Heart right ventricle (tissue), 16 donors: Measurements from ENCODE around the gene SPA17. TPM values are rescaled to one million over a fixed set of nuclear protein-coding genes. Genes with fewer than 3 reads are reported as not detected.

Experiments
- ATAC-seq, 8 donors: fragments of 200-7000 bp; cut with Tn5 transposase; one replicate each; pipeline ENCODE4 v1.9.1; 2020; ENCODE audit warnings: mild to moderate bottlenecking in 8 of 8, moderate library complexity in 8 of 8, moderate number of reproducible peaks in 1 of 8
- DNase-seq, 2 donors: peaks; one replicate each; pipeline ENCODE4 v3.0.0-alpha.2; 2020
- H3K27ac ChIP-seq, 10 donors: fragments of 200-600 bp; sonication (generic) in 2 of 10; one replicate each; pipeline versions ENCODE4 v1.5.0 to v1.8.0; 2020 to 2022; ENCODE audit warnings: mild to moderate bottlenecking in 3 of 10
- H3K27me3 ChIP-seq, 7 donors: fragments of 200-600 bp; one replicate each; pipeline ENCODE4 v1.8.0; 2021 to 2022; ENCODE audit warnings: mild to moderate bottlenecking in 2 of 7
- H3K36me3 ChIP-seq, 9 donors: fragments of 200-600 bp; sonication (generic) in 1 of 9; one replicate each; pipeline versions ENCODE4 v1.5.0 to v1.8.0; 2020 to 2022; ENCODE audit warnings: mild to moderate bottlenecking in 2 of 9
- H3K4me1 ChIP-seq, 9 donors: fragments of 200-600 bp; sonication (generic) in 1 of 9; one replicate each; pipeline versions ENCODE4 v1.5.0 to v1.8.0; 2020 to 2022; ENCODE audit warnings: mild to moderate bottlenecking in 4 of 9
- H3K4me3 ChIP-seq, 10 donors: fragments of 200-600 bp; sonication (generic) in 2 of 10; one replicate each; pipeline versions ENCODE4 v1.5.0 to v1.8.0; 2020 to 2022; ENCODE audit warnings: mild to moderate bottlenecking in 7 of 10, moderate library complexity in 2 of 10
- H3K9me3 ChIP-seq, 11 donors: fragments of 200-600 bp in 10 of 11; sonication (generic) in 2 of 11; one replicate each; pipeline versions ENCODE4 v1.5.0 to v1.8.0; 2013 to 2022; ENCODE audit warnings: mild to moderate bottlenecking in 2 of 11, control low read depth in 1 of 11, moderate library complexity in 1 of 11
- WGBS, 2 donors: extraction: QIAGEN DNeasy Blood & Tissue Kit; methylation state at CpG; one replicate each; pipeline ENCODE4 v1.1.7; 2013; ENCODE audit warnings: inconsistent platforms in 1 of 2; 5-methylcytosine and 5-hydroxymethylcytosine counted together
- intact Hi-C, 10 donors: fragments of 100-400 bp; cut with DNase I; formaldehyde crosslinking; loops; one replicate each; pipeline versions ENCODE4 v1.11.1 to v1.14.2; 2022
- polyA plus RNA-seq, 2 donors: library from polyadenylated mRNA; stranded (reverse); fragments of 200-250 nt; gene quantifications; one replicate each; pipeline ENCODE4 v1.2.3, GENCODE V29; 2013
- total RNA-seq, 10 donors: library from RNA; stranded (reverse); fragmentation: NEBNext Ultra II Directional in 3 of 10; extraction: Animal tissue kit (Norgen Biotek cat#: 25700) in 3 of 10; gene quantifications; one replicate each; pipeline versions ENCODE4 v1.2.1 to v1.2.4, GENCODE V29; 2021 to 2023
- TF ChIP-seq, protein P1 (sequence below), 9 donors: fragments of 200-600 bp; sonication (generic) in 2 of 9; IDR thresholded peaks; one replicate each; pipeline versions ENCODE4 v1.5.0 to v1.8.0; 2021 to 2022; ENCODE audit warnings: antibody characterized with exemption in 9 of 9, mild to moderate bottlenecking in 5 of 9, moderate library complexity in 1 of 9
- donor health status: Arrhythmogenic right ventricular cardiomyopathy.
- donor health status: ischemic (EF 13 %, LVEDD 7.1; RV severe dilation, severe dysfunction).
- donor health status: healthy with polysubstance abuse.
- donor health status: DM: no; HTN: yes; CAD: no.
- donor health status: DM: no; HTN: no; CAD: no.
- donor health status: ischemic (EF 25% LVEDD 6.9; RV normal size, moderate dysfunction).
- donor health status: ischemic (EF 25% LVEDD 5.7; RV mildly dilated, moderate dysfunction).
- donor health status: healthy.
- donor health status: DM: yes; HTN: yes; CAD: no.
- donor health status: Ischemic cardiomyopathy.
- donor health status: ischemic (EF 35%, LVEDD 5.7; RV mildly dilated, moderate dysfunction).
- donor health status: nonischemic (EF 11% LVEDD 7.7; RV severe dilation, severe dysfunction).
- donor health status: DM: yes; HTN: yes; CAD: no.
- donor health status: PGD.
- donor health status: ischemic (EF 29% LVEDD 5.4; RV normal size, mild dysfunction).
- donor health status: nonischemic (EF 23%, LVEDD 6.1; RV moderate dilation, normal function).

SPA17 gene
- total and polyA plus RNA-seq, 12 donors: 0.62 to 4.9 (median 2.3) TPM

DNA sequence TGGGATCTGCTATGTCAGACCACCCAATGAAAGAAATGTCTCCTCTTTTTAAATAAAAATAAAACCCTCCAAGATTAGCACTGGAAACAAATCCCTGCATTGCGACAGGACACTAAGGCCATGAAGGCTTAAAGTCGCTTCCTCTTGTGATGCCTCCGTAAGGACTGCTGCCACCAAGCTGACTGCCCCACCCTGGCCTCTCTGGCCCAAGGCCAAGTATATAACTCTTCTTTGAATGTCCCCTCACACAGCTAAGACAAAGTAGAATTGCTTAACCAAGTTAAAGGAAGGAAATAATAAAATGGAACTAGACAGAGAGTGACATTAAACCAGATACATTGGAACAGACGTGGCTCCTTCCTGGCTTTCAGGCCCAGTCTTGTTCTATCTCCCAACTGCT lies 58.5 kb downstream of the SPA17 start:
- H3K4me3 ChIP-seq: no peak overlapping the region
- TF ChIP-seq, protein P1, sequence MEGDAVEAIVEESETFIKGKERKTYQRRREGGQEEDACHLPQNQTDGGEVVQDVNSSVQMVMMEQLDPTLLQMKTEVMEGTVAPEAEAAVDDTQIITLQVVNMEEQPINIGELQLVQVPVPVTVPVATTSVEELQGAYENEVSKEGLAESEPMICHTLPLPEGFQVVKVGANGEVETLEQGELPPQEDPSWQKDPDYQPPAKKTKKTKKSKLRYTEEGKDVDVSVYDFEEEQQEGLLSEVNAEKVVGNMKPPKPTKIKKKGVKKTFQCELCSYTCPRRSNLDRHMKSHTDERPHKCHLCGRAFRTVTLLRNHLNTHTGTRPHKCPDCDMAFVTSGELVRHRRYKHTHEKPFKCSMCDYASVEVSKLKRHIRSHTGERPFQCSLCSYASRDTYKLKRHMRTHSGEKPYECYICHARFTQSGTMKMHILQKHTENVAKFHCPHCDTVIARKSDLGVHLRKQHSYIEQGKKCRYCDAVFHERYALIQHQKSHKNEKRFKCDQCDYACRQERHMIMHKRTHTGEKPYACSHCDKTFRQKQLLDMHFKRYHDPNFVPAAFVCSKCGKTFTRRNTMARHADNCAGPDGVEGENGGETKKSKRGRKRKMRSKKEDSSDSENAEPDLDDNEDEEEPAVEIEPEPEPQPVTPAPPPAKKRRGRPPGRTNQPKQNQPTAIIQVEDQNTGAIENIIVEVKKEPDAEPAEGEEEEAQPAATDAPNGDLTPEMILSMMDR (IDR thresholded peaks at IDR 0.05): no peak
- no peak for DNase-seq
- 85 to 94% methylated on average over 4 of the region's 4 CpGs for WGBS, 2 donors
- H3K36me3 ChIP-seq: no peaks in the 10 kb centered on the region
- intact Hi-C loops: no loop called here
- peak in 2 of 8 donors; percentile 53 to 62 for ATAC-seq
- peaks cover 0 to 24% (median 0%) of the 10 kb centered on the region in 9 donors for H3K4me1 ChIP-seq
- peak overlapping the region in 1 of 10 donors; percentile 11 for H3K27ac ChIP-seq
- H3K27me3 ChIP-seq: peaks cover 0 to 4% (median 0%) of the 10 kb centered on the region in 7 donors
- no peaks in the 10 kb centered on the region for H3K9me3 ChIP-seq

DNA sequence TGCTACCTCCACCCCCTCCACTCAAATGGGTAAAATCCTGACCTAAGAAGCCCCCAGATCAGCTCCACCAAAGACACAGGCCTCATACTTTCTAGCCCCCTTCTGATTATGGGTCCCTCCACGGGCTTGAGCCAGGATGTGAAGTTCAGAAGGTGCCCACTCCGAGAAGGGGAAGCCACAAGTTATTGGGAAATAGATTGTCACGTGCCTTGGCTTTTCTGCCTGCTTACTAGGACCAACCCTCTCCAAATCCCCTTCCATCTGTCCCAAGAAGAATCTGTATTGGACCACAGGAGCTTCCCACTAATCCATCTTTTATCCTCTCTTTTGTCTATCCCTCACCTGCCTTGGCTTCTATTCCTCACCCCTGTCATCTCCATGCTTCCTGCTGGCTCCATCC lies 63.0 kb downstream of the SPA17 start:
- WGBS, 2 donors: 74 to 84% methylated on average over 3 of the region's 3 CpGs
- DNase-seq (no peak), ATAC-seq (no peak)
- Histone ChIP-seq H3K4me1 (peaks cover 0 to 46% (median 19%) of the 10 kb centered on the region in 9 donors), H3K27me3 (peaks cover 0 to 24% (median 12%) of the 10 kb centered on the region in 7 donors), H3K27ac (no peak overlapping the region), H3K4me3 (no peak overlapping the region), H3K36me3 (no peaks in the 10 kb centered on the region), H3K9me3 (no peaks in the 10 kb centered on the region)
- intact Hi-C loops: no loop called here
- TF ChIP-seq, protein P1 (IDR thresholded peaks at IDR 0.05): no peak

DNA sequence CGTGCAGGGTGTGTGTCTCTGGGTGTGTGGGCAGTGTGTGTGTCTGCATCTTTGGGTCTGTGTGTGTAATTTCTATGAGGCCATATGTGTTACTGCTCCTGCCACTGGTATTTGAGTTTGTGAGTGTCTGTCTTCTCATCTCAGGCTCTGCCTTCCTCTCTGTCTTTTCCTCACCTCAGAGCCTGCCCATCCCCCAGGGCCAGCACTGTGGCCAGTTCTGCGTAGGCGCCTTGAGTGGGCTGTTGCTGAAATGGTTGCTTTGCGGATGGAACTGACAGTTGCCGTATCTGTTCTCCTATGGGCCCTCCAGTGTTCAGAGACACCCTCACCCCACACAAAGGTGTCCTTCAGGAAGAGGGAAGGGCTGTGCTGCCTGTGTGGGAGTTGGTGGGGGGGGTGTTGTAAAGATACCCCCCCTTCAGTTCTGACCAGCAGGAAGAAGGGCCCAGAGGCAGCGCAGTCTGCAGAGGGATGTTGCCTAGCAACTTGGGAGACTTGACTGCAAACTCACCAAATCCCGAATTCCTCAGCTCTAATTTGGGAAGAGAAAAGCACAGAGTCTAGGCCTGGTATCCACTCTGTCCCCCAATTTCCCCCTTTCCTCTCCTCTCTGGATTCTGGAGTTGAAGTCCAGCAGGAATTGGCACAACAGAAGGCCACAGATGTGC lies 64.1 kb downstream of the SPA17 start:
- peaks cover 0 to 37% (median 19%) of the 10 kb centered on the region in 9 donors for H3K4me1 ChIP-seq
- no peak overlapping the region for H3K27ac ChIP-seq
- intact Hi-C loops: no loop called here
- 69 to 73% methylated on average over 7 of the region's 7 CpGs for WGBS, 2 donors
- TF ChIP-seq, protein P1 (IDR thresholded peaks at IDR 0.05): no peak
- no peaks in the 10 kb centered on the region for H3K36me3 ChIP-seq
- no peak for DNase-seq
- no peak overlapping the region for H3K4me3 ChIP-seq
- H3K9me3 ChIP-seq: no peaks in the 10 kb centered on the region
- peaks cover 0 to 26% (median 17%) of the 10 kb centered on the region in 7 donors for H3K27me3 ChIP-seq
- ATAC-seq: no peak

DNA sequence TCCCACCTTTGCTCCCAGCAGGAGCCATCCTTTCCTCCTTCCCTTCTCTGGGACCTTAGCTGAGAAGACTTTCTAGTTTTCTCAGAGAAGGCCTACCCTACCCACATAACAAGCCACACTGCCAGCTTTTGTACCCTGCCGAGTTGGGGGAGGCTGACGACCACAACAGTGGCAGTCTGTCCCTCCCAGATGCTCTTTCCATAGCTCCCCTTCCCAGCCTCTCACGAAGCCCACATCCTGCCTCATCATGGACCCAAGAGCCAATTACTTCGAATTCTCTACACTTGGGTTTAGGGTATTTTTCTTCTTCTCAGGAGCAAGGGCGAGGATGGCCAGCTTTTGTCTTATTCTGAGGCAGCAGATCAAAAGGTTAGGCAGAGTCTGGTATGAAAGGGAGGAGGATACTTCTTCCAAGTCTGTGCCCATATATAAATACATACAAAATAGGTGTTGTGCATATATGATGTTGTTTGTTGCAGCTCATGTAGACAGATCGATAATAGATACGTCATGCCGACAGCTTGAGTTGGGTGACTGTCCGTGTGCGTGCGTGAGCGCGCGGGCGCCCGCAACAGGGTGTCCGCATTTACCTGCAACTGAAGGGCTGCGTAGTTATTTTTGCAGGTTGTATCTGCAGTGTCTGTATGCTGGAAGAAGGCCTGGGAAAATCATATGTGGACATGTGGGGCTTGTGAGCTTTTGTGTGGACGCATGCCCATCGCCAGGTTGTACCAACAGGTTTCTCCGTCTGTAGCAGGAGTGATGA lies 65.2 kb downstream of the SPA17 start:
- Histone ChIP-seq H3K9me3 (no peaks in the 10 kb centered on the region), H3K36me3 (no peaks in the 10 kb centered on the region), H3K4me3 (peak overlapping the region in 7 of 10 donors; percentile 53 to 69 (median 63)), H3K4me1 (peaks cover 0 to 37% (median 19%) of the 10 kb centered on the region in 9 donors), H3K27me3 (peaks cover 0 to 35% (median 24%) of the 10 kb centered on the region in 7 donors), H3K27ac (no peak overlapping the region)
- intact Hi-C loops: no loop called here
- WGBS, 2 donors: 49 to 64% methylated on average over 21 of the region's 21 CpGs
- TF ChIP-seq, protein P1 (IDR thresholded peaks at IDR 0.05): no peak
- ATAC-seq (no peak), DNase-seq (no peak)
